WI38 (cell line): ENCODE measurements around the gene FXN.
A peak's percentile ranks its signal among the peaks of the same experiment; 100 is the strongest.

ENCODE experiments used
- H3K4me3 ChIP-seq: 2 replicates; pipeline ENCODE4 v1.5.1; 2011; ENCODE audit warnings: low read depth, mild to moderate bottlenecking, control low read depth, low read length
- TF ChIP-seq, protein P1 (sequence below): IDR thresholded peaks from 2 replicates; pipeline ENCODE4 v1.5.1; 2012; ENCODE audit warnings: low read depth, mild to moderate bottlenecking, control low read depth, low read length

FXN gene

DNA sequence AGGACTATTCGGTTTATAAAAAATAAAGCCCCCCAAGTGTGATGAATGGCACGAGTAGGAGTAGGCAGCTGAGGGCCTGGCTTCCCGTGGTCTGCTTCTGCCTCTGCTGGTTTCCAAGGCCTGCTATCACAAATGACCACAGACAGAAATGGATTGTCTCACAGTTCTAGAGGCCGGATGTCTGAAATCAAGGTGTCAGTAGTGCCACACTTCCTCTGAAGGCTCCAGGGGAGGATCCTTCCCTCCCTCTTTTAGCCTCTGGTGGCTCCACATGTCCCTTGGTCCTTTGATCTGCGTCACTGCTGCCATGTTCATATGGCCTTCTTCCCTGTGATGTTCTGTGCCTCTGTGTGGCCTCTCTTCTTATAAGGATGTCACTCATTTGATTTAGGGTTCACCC, 36.7 kb upstream of the FXN start:
- no peak overlapping the region for H3K4me3 ChIP-seq

DNA sequence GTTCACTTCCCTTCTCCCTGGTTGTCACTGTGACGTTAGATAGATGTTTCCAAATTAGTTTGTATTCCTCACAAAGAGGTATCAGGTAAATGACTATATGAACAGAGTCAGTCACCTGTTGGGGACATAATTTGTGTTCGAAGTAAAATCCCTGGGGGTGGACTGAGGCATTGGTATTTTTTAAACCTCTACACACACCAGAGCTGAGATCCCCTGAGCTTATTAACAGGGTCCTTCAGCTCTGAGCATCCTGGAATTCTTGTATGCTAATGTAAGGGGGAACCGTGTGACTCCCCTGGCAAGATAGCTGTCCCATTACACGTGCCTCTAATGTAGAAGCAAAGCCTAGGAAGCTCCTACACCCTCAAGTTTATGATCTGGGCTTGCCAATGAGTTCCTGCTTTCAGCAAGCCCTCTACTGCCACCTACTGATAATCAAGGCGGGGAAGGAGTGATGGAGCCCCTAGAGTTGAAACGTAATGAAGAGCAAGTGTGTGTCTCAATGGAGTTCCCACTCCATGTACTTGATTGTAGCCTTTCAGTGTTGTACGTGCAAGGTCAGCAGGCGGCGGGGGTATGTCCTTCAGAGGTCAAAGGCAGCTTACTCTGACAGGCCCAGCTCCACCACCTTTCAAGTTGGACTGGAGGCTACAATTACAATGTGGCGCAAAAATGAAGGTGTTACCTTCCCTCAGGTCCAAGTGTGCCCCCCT, 36.0 kb upstream of the FXN start:
- TF ChIP-seq, protein P1, sequence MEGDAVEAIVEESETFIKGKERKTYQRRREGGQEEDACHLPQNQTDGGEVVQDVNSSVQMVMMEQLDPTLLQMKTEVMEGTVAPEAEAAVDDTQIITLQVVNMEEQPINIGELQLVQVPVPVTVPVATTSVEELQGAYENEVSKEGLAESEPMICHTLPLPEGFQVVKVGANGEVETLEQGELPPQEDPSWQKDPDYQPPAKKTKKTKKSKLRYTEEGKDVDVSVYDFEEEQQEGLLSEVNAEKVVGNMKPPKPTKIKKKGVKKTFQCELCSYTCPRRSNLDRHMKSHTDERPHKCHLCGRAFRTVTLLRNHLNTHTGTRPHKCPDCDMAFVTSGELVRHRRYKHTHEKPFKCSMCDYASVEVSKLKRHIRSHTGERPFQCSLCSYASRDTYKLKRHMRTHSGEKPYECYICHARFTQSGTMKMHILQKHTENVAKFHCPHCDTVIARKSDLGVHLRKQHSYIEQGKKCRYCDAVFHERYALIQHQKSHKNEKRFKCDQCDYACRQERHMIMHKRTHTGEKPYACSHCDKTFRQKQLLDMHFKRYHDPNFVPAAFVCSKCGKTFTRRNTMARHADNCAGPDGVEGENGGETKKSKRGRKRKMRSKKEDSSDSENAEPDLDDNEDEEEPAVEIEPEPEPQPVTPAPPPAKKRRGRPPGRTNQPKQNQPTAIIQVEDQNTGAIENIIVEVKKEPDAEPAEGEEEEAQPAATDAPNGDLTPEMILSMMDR = peak; percentile 77
- H3K4me3 ChIP-seq = no peak overlapping the region

More for the DNA sequence above, 36.7 kb upstream of the FXN start:
- TF ChIP-seq, protein P1 = no peak

DNA sequence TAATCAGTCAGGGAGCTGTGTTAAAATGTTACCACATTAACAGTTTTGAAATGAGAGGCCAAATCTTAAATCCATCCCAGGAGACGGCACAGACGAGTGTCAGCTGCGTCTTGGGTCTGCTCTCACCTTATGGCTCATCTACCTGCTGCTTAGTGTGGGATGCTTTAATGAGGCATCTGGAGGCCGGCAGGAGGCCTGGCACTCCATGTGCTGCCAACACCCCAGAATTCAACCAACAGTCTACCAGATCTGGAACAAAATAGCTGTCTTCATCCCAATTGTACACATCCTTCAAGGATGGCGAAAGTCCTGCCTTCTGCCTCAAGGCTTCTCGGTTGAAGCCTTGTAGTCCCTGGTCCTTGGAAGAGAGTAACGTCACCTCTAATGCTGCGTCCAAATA, 33.6 kb upstream of the FXN start:
- H3K4me3 ChIP-seq = no peak overlapping the region
- TF ChIP-seq, protein P1 = no peak

DNA sequence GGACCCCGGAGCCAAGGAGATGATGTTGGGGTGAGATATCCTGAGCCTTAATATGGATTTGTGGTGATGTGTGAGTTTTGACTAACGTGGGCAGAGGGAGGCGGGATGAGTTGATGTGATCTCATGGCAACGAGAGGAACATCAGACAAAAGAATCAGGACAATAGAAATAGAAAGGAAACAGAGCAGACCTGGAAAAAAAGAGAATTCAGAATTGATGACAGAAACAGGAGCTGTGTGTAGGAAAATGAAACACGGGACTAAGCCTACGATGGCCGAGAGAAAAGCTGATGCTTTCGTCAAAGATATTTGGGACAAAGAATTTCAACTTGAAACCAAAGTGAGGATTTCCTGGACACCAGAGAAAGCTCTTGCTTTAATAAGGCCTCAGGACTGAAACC, 32.5 kb upstream of the FXN start:
- TF ChIP-seq, protein P1 = no peak
- H3K4me3 ChIP-seq = no peak overlapping the region

DNA sequence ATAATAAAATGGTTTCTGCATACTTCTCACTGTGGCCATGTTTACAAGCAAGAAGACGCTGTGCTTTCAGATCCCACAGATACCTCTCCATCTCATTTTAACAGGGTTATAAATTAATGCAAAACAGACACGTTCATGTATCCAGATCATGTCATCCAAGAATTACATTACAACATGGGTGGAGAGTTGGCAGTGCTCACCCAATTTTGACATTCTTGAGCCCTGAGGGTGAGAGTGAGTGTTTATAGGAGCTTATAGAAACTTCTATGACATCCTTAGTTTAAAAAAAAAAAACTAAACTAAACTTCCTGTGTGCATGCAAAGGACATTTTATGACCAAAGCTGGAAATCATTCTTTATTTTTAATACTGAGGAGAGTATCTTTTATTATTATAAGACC, 30.7 kb upstream of the FXN start:
- no peak overlapping the region for H3K4me3 ChIP-seq
- TF ChIP-seq, protein P1 = no peak

DNA sequence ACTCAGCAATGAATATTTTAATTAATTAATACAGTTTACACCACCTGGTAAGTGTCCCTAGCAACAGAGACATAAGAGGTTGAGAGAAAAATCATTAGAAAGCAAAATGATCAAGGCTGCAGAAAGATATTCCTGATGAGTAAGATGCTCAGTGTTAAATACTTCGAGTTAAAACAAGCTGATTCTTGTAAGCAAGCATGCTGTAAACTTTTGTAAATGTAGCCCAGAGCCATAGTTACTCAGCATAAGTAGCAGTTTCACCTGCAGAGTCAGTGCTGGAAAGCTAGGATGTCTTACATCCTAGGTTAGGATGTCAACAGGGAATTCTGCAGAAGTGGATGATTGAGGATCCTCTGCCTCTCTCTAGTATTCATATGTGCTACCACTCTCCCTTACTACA, 25.8 kb upstream of the FXN start:
- TF ChIP-seq, protein P1 = no peak
- H3K4me3 ChIP-seq = no peak overlapping the region

DNA sequence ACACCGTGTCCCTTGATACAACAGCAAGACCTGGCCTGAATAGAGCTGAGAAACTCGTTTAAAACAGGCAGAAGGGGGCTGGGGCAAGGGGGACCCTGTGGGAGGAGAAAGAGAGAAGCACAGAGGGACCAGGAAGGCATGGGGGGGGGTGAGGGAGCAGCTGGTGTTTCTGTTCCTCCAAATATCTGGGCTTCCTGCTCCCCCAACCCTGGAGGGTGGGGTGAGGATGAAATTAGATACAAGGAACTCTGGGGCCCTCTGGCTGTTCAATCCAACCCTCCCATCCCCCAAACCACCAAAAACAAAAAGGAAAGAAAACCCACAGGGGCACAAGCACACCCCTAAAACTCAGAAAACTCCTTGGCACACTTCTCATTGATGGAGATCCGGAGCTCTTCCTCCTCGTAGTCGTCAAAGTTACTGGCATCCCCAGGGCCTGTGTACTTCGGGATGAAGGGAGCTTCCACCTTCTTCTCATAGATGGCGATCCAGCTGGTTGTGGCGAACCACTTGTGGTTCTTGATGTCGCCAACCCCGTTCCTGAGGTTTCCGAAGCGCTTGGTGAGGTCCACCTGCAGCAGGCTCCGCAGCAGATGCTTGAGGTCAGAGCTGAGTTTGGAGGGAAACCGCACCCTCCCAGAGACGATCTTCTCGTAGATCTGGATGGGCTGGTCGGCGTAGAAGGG, 22.7 kb upstream of the FXN start:
- TF ChIP-seq, protein P1 = no peak
- H3K4me3 ChIP-seq = no peak overlapping the region
